Measurements from ENCODE around the gene QKI.

The QKI gene

DNA sequence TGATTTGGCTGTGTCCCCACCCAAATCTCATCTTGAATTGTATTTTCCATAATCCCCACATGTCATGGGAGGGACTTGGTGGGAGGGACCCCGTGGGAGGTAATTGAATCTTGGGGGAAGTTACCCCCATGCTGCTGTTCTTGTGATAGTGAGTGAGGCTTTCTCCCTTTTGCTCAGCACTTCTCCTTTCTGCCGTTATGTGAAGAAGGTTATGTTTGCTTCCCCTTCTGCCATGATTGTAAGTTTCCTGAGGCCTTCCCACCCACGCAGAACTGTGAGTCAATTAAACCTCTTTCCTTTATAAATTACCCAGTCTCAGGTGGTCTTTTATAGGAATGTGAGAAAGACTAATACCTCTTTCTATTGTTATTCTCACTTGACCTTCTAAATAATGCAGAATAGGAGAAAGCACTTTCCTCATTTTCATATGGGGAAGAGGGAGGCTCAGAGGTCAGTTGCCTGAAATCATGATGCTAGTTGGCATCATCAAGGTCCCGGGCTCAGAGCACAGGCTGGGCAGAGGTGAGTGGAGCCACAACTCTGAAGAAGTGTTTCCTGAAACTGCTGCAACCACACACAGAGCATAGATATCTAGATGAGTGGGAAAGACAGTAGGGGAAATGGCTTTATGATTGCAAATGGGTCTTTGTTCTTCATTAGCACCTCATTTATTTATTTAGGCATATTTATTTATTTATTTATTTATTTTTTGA is 191.0 kb downstream of the QKI start:
- no peaks in the 10 kb centered on the region for H4K20me1 ChIP-seq (ENCODE audit: insufficient read depth, low read length)
- H3K27me3 ChIP-seq (replicated peaks; ENCODE audit: insufficient read depth, low read length): no peaks in the 10 kb centered on the region
- H3K9me2 ChIP-seq (replicated peaks; ENCODE audit: insufficient read depth, low read length): no peaks in the 10 kb centered on the region
- TF ChIP-seq EZH2phosphoT487 (IDR thresholded peaks at IDR 0.05; ENCODE audit: low read length) (no peak), EZH2 (optimal IDR thresholded peaks at IDR 0.05; ENCODE audit: low read depth, low read length) (no peak)
- TF ChIP-seq, protein P1, sequence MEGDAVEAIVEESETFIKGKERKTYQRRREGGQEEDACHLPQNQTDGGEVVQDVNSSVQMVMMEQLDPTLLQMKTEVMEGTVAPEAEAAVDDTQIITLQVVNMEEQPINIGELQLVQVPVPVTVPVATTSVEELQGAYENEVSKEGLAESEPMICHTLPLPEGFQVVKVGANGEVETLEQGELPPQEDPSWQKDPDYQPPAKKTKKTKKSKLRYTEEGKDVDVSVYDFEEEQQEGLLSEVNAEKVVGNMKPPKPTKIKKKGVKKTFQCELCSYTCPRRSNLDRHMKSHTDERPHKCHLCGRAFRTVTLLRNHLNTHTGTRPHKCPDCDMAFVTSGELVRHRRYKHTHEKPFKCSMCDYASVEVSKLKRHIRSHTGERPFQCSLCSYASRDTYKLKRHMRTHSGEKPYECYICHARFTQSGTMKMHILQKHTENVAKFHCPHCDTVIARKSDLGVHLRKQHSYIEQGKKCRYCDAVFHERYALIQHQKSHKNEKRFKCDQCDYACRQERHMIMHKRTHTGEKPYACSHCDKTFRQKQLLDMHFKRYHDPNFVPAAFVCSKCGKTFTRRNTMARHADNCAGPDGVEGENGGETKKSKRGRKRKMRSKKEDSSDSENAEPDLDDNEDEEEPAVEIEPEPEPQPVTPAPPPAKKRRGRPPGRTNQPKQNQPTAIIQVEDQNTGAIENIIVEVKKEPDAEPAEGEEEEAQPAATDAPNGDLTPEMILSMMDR (IDR thresholded peaks at IDR 0.05; ENCODE audit: low read length): no peak
- H3K79me2 ChIP-seq (ENCODE audit: low read length): no peaks in the 10 kb centered on the region
- H3K9ac ChIP-seq (ENCODE audit: low read length): no peak overlapping the region
- no peaks in the 10 kb centered on the region for H3K4me1 ChIP-seq (ENCODE audit: low read length)
- H3K4me2 ChIP-seq (ENCODE audit: low read depth, low read length): no peak overlapping the region
- no peaks in the 10 kb centered on the region for H3K36me3 ChIP-seq (replicated peaks; ENCODE audit: insufficient read depth, low read length)
- H3K27ac ChIP-seq (ENCODE audit: low read length): no peak overlapping the region
- H3K9me3 ChIP-seq (replicated peaks; ENCODE audit: insufficient read depth, low read length): no peaks in the 10 kb centered on the region
- H2AFZ ChIP-seq (ENCODE audit: low read length): no peak overlapping the region
- H3F3A ChIP-seq (ENCODE audit: insufficient read depth, low read length): no peaks in the 10 kb centered on the region
- DNase-seq: no peak
- no peak overlapping the region for H3K4me3 ChIP-seq (ENCODE audit: low read length)

DNA sequence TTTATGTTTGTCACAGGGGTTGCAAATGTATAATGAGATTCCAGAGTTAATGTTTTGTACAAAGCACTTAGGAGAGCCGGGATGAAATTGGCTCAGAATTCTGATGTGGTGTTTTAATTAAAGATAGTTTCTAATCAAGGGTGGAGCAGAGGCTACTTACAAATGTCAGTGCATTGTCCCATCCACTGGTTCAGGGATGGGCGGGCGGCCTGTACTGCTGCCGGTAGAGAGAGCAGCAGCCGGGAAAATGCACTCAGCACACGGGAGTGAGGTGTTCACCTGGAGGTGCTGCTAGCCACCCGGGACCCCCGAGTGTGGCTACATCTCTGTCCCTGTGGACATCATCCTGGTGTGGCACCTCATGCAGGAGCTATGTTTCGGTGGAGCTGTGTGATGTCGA is 193.3 kb downstream of the QKI start:
- H3K4me1 ChIP-seq (ENCODE audit: low read length): no peaks in the 10 kb centered on the region
- no peaks in the 10 kb centered on the region for H3F3A ChIP-seq (ENCODE audit: insufficient read depth, low read length)
- DNase-seq: no peak
- no peaks in the 10 kb centered on the region for H3K79me2 ChIP-seq (ENCODE audit: low read length)
- H3K36me3 ChIP-seq (replicated peaks; ENCODE audit: insufficient read depth, low read length): no peaks in the 10 kb centered on the region
- no peak overlapping the region for H3K4me2 ChIP-seq (ENCODE audit: low read depth, low read length)
- TF ChIP-seq EZH2phosphoT487 (IDR thresholded peaks at IDR 0.05; ENCODE audit: low read length) (no peak), EZH2 (optimal IDR thresholded peaks at IDR 0.05; ENCODE audit: low read depth, low read length) (no peak)
- TF ChIP-seq, protein P1 (IDR thresholded peaks at IDR 0.05; ENCODE audit: low read length): no peak
- H3K4me3 ChIP-seq (ENCODE audit: low read length): no peak overlapping the region
- H3K9ac ChIP-seq (ENCODE audit: low read length): no peak overlapping the region
- no peaks in the 10 kb centered on the region for H3K9me3 ChIP-seq (replicated peaks; ENCODE audit: insufficient read depth, low read length)
- no peak overlapping the region for H2AFZ ChIP-seq (ENCODE audit: low read length)
- H3K27me3 ChIP-seq (replicated peaks; ENCODE audit: insufficient read depth, low read length): no peaks in the 10 kb centered on the region
- no peaks in the 10 kb centered on the region for H3K9me2 ChIP-seq (replicated peaks; ENCODE audit: insufficient read depth, low read length)
- no peaks in the 10 kb centered on the region for H4K20me1 ChIP-seq (ENCODE audit: insufficient read depth, low read length)
- no peak overlapping the region for H3K27ac ChIP-seq (ENCODE audit: low read length)

DNA sequence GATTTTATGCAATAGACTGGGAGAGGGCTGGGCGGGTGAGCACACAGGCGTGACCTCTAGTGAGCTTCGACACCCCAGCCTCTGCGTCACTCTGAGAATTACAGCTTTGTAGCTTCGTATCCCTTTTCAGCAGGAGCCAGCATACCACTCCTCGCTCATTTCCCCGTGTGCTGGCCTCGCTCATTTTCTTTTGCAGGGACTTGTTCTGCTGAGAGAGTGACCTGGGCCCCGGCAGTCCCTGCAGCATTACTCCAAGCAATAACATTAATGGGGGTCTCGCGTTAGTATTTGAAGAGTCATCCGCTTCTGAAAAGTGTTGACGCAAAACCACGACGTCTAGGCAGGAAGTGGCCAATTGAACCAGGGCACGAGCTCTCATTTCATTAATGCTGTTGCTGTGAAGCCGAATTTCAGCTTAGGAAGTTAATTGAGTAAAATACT is 193.7 kb downstream of the QKI start:
- DNase-seq: no peak
- Histone ChIP-seq H3K27me3 (replicated peaks; ENCODE audit: insufficient read depth, low read length) (no peaks in the 10 kb centered on the region), H3K27ac (ENCODE audit: low read length) (no peak overlapping the region), H3K36me3 (replicated peaks; ENCODE audit: insufficient read depth, low read length) (no peaks in the 10 kb centered on the region), H3K4me1 (ENCODE audit: low read length) (no peaks in the 10 kb centered on the region), H3K79me2 (ENCODE audit: low read length) (no peaks in the 10 kb centered on the region), H3K9me2 (replicated peaks; ENCODE audit: insufficient read depth, low read length) (no peaks in the 10 kb centered on the region), H3K4me2 (ENCODE audit: low read depth, low read length) (no peak overlapping the region), H3F3A (ENCODE audit: insufficient read depth, low read length) (no peaks in the 10 kb centered on the region), H4K20me1 (ENCODE audit: insufficient read depth, low read length) (no peaks in the 10 kb centered on the region), H3K9me3 (replicated peaks; ENCODE audit: insufficient read depth, low read length) (no peaks in the 10 kb centered on the region), H2AFZ (ENCODE audit: low read length) (no peak overlapping the region), H3K9ac (ENCODE audit: low read length) (no peak overlapping the region), H3K4me3 (ENCODE audit: low read length) (no peak overlapping the region)
- TF ChIP-seq, protein P1 (IDR thresholded peaks at IDR 0.05; ENCODE audit: low read length): no peak

Measured in MM.1S (cell line).